H9 (cell line): ENCODE measurements around the gene ZSWIM6. TPM values are rescaled to one million over a fixed set of nuclear protein-coding genes. Genes with fewer than 3 reads are reported as not detected.

Experiments used
- DNase-seq: peaks from one replicate; pipeline ENCODE4 v3.0.0-alpha.2; 2017
- H2AFZ ChIP-seq: one replicate; pipeline ENCODE4 v1.6.1; 2013; ENCODE audit warnings: mild to moderate bottlenecking, low read length, control low read depth, moderate library complexity
- H2AK5ac ChIP-seq: 2 replicates; pipeline ENCODE4 v1.6.1; 2013; ENCODE audit warnings: low read length, control low read depth, mixed read lengths; ENCODE audit not compliant: insufficient read length
- H2BK120ac ChIP-seq: one replicate; pipeline ENCODE4 v1.6.1; 2013; ENCODE audit warnings: low read depth, mild to moderate bottlenecking, low read length, control low read depth, inconsistent platforms; ENCODE audit not compliant: poor library complexity, severe bottlenecking
- H2BK12ac ChIP-seq: 2 replicates; pipeline ENCODE4 v1.6.1; 2013; ENCODE audit warnings: low read length, control low read depth, mixed read lengths, low read depth; ENCODE audit not compliant: insufficient read length
- H2BK15ac ChIP-seq: 2 replicates; pipeline ENCODE4 v1.6.1; 2013; ENCODE audit warnings: low read depth, low read length, control low read depth
- H2BK20ac ChIP-seq: one replicate; pipeline ENCODE4 v1.6.1; 2013; ENCODE audit warnings: low read depth, mild to moderate bottlenecking, low read length, control low read depth, inconsistent platforms; ENCODE audit not compliant: poor library complexity, severe bottlenecking
- H2BK5ac ChIP-seq: 2 replicates; pipeline ENCODE4 v1.6.1; 2013; ENCODE audit warnings: low read length, control low read depth, mixed read lengths; ENCODE audit not compliant: insufficient read length
- H3K14ac ChIP-seq: 2 replicates; pipeline ENCODE4 v1.6.1; 2013; ENCODE audit warnings: low read length, control low read depth; ENCODE audit not compliant: insufficient read depth
- H3K18ac ChIP-seq: 2 replicates; pipeline ENCODE4 v1.6.1; 2013; ENCODE audit warnings: low read depth, mild to moderate bottlenecking, mixed read lengths, low read length, control low read depth; ENCODE audit not compliant: insufficient read length
- H3K23ac ChIP-seq: 2 replicates; pipeline ENCODE4 v1.6.1; 2013; ENCODE audit warnings: low read length, control low read depth, mixed read lengths, low read depth; ENCODE audit not compliant: insufficient read length
- H3K23me2 ChIP-seq: 2 replicates; pipeline ENCODE4 v1.6.1; 2013; ENCODE audit warnings: low read depth, mild to moderate bottlenecking, mixed read lengths, low read length, control low read depth; ENCODE audit not compliant: insufficient read length, poor library complexity, severe bottlenecking
- H3K27ac ChIP-seq: 2 replicates; pipeline ENCODE4 v1.5.1; 2013; ENCODE audit warnings: low read length, control low read depth, mixed read lengths, low read depth; ENCODE audit not compliant: insufficient read length
- H3K27me3 ChIP-seq: 2 replicates; pipeline ENCODE4 v1.6.1; 2013; ENCODE audit warnings: low read length, control low read depth, inconsistent platforms; ENCODE audit not compliant: insufficient read depth
- H3K4ac ChIP-seq: 2 replicates; pipeline ENCODE4 v1.6.1; 2013; ENCODE audit warnings: low read depth, mild to moderate bottlenecking, control low read depth, inconsistent platforms, low read length, moderate library complexity
- H3K4me1 ChIP-seq: 2 replicates; pipeline ENCODE4 v1.6.1; 2013; ENCODE audit warnings: low read length, control low read depth, inconsistent platforms; ENCODE audit not compliant: insufficient read depth
- H3K4me2 ChIP-seq: 2 replicates; pipeline ENCODE4 v1.6.1; 2013; ENCODE audit warnings: low read length, control low read depth, mixed read lengths; ENCODE audit not compliant: insufficient read length, insufficient read depth
- H3K56ac ChIP-seq: 2 replicates; pipeline ENCODE4 v1.6.1; 2013; ENCODE audit warnings: low read depth, mild to moderate bottlenecking, mixed read lengths, low read length, control low read depth; ENCODE audit not compliant: insufficient read length
- H3K79me1 ChIP-seq: 2 replicates; pipeline ENCODE4 v1.6.1; 2013; ENCODE audit warnings: low read depth, mild to moderate bottlenecking, moderate library complexity, low read length, control low read depth, inconsistent platforms; ENCODE audit not compliant: insufficient read depth, poor library complexity, severe bottlenecking
- H3K79me2 ChIP-seq: 2 replicates; pipeline ENCODE4 v1.6.1; 2013; ENCODE audit warnings: low read length, control low read depth, inconsistent platforms; ENCODE audit not compliant: insufficient read depth
- H3K9ac ChIP-seq: 2 replicates; pipeline ENCODE4 v1.6.1; 2013; ENCODE audit warnings: low read length, control low read depth, mixed read lengths; ENCODE audit not compliant: insufficient read length; ENCODE audit errors: extremely low read depth
- H3K9me3 ChIP-seq: one replicate; pipeline ENCODE4 v1.6.1; 2013; ENCODE audit warnings: low read depth, low read length, inconsistent platforms; ENCODE audit not compliant: control insufficient read depth
- H3T11ph ChIP-seq: one replicate; pipeline ENCODE4 v1.6.1; 2013; ENCODE audit warnings: mild to moderate bottlenecking, low read length, control low read depth, inconsistent platforms
- H4K20me1 ChIP-seq: one replicate; pipeline ENCODE4 v1.6.1; 2013; ENCODE audit not compliant: control insufficient read depth, insufficient read length, insufficient read depth
- H4K5ac ChIP-seq: 2 replicates; pipeline ENCODE4 v1.6.1; 2013; ENCODE audit warnings: low read depth, mild to moderate bottlenecking, mixed read lengths, low read length, control low read depth; ENCODE audit not compliant: insufficient read length
- H4K8ac ChIP-seq: replicated peaks from 2 replicates; pipeline ENCODE4 v1.6.1; 2013; ENCODE audit warnings: low read length, control low read depth, mixed read lengths, low read depth; ENCODE audit not compliant: insufficient read length
- H4K91ac ChIP-seq: 2 replicates; pipeline ENCODE4 v1.6.1; 2013; ENCODE audit warnings: low read depth, mild to moderate bottlenecking, moderate library complexity, mixed read lengths, low read length, control low read depth; ENCODE audit not compliant: insufficient read length
- H3K27ac Mint-ChIP-seq, 3 experiments: 2 replicates in 2 of 3; 3 replicates in 1 of 3; pipeline ENCODE4 v1.8.0; 2020 to 2021; ENCODE audit warnings: mixed read lengths in 3 of 3, mild to moderate bottlenecking in 1 of 3, moderate library complexity in 1 of 3
- H3K27me3 Mint-ChIP-seq: 2 replicates; pipeline ENCODE4 v1.8.0; 2021; ENCODE audit warnings: low read depth, mild to moderate bottlenecking, moderate library complexity, mixed read lengths
- H3K36me3 Mint-ChIP-seq, 3 experiments: 2 replicates in 2 of 3; 3 replicates in 1 of 3; pipeline ENCODE4 v1.8.0; 2020 to 2021; ENCODE audit warnings: low read depth in 3 of 3, mixed read lengths in 3 of 3; ENCODE audit not compliant: insufficient read depth in 1 of 3
- H3K4me1 Mint-ChIP-seq, 2 experiments: 2 replicates each; pipeline ENCODE4 v1.8.0; 2020; ENCODE audit warnings: mixed read lengths in 2 of 2
- H3K4me3 Mint-ChIP-seq, 2 experiments: 2 replicates in 1 of 2; 3 replicates in 1 of 2; pipeline ENCODE4 v1.8.0; 2020 to 2021; ENCODE audit warnings: mild to moderate bottlenecking in 2 of 2, mixed read lengths in 2 of 2, moderate library complexity in 1 of 2
- H3K9me3 Mint-ChIP-seq, 2 experiments: 2 replicates in 1 of 2; 3 replicates in 1 of 2; pipeline ENCODE4 v1.8.0; 2020; ENCODE audit warnings: mild to moderate bottlenecking in 2 of 2, mixed read lengths in 2 of 2, moderate library complexity in 1 of 2
- CTCF ChIP-seq: fragments of 200-600 bp; sonication (generic); conservative IDR thresholded peaks from 3 replicates; pipeline ENCODE4 v1.8.0; 2021; ENCODE audit warnings: antibody characterized with exemption, mild to moderate bottlenecking
- WGBS: extraction: QIAGEN DNeasy Blood & Tissue Kit; methylation state at CpG from one replicate; pipeline ENCODE4 v1.1.7; 2013; ENCODE audit warnings: missing lambda C conversion rate, low lambda C conversion rate, mixed read lengths; ENCODE audit not compliant: insufficient read length; ENCODE audit errors: extremely low coverage; 5-methylcytosine and 5-hydroxymethylcytosine counted together
- total RNA-seq: library from RNA; stranded (reverse); gene quantifications from 2 replicates; pipeline ENCODE4 v1.2.1, GENCODE V29; 2021

Gene ZSWIM6
- total RNA-seq, 1 experiment from 2014 or later: 11.5 TPM

- H3K27me3 Mint-ChIP-seq: peaks cover 97% of the 10 kb centered on the region
- Histone ChIP-seq H3K9ac (no peak overlapping the region), H4K20me1 (no peaks in the 10 kb centered on the region)
Observed at GRCh38 chr5:61311056-61311610, 20.9 kb upstream of the ZSWIM6 start.

More at GRCh38 chr5:61311056-61311610, 20.9 kb upstream of the ZSWIM6 start:
- peaks cover 6 to 14% of the 10 kb centered on the region in 2 experiments; a peak in 3 of 4 replicates for H3K4me1 Mint-ChIP-seq
- H3K4me2 ChIP-seq: no peak overlapping the region
- no peak overlapping the region for H2BK20ac ChIP-seq
- no peak overlapping the region for H2AK5ac ChIP-seq
- H3K4ac ChIP-seq: no peak overlapping the region
- H2BK15ac ChIP-seq: no peak overlapping the region
- H4K5ac ChIP-seq: no peak overlapping the region
- H3K4me3 Mint-ChIP-seq: no peak overlapping the region
- no peak overlapping the region for H3K27ac ChIP-seq
- no peaks in the 10 kb centered on the region; a peak in 1 of 5 replicates for H3K9me3 Mint-ChIP-seq
- H3K14ac ChIP-seq: no peak overlapping the region
- no peaks in the 10 kb centered on the region for H3K9me3 ChIP-seq
- TF ChIP-seq CTCF: no peak
- no peak overlapping the region for H3K56ac ChIP-seq
- H3K27ac Mint-ChIP-seq: no peak overlapping the region
- H3K36me3 Mint-ChIP-seq: no peaks in the 10 kb centered on the region
- no CpG with 5 or more reads among the region's 5 CpGs for WGBS
- no peak overlapping the region for H3T11ph ChIP-seq
- no peaks in the 10 kb centered on the region for H3K79me1 ChIP-seq
- H3K23me2 ChIP-seq: no peaks in the 10 kb centered on the region
- H3K23ac ChIP-seq: no peak overlapping the region
- H3K27me3 ChIP-seq: peaks cover 9% of the 10 kb centered on the region; the same call in 1 of the 2 replicates
- H2BK120ac ChIP-seq: no peak overlapping the region
- no peak overlapping the region for H2BK5ac ChIP-seq
- no peaks in the 10 kb centered on the region for H3K79me2 ChIP-seq
- H3K18ac ChIP-seq: no peak overlapping the region
- DNase-seq: peak; percentile 42
- no peak overlapping the region for H2AFZ ChIP-seq
- no peak overlapping the region for H4K91ac ChIP-seq
- no peaks in the 10 kb centered on the region for H3K4me1 ChIP-seq
- H4K8ac ChIP-seq: no peak overlapping the region
- no peak overlapping the region for H2BK12ac ChIP-seq
